Coronary artery (tissue), 2 donors: ENCODE measurements around the gene ZNF316.

Experiments used
- DNase-seq: peaks from one replicate; pipeline ENCODE4 v3.0.0-alpha.2; 2017; ENCODE audit warnings: low spot score
- H3K27ac ChIP-seq, 2 donors: fragments of 200-600 bp; sonication (generic); one replicate each; pipeline ENCODE4 v1.5.1; 2016 to 2019
- H3K4me3 ChIP-seq: fragments of 200-600 bp; sonication (generic); 2 replicates; pipeline ENCODE4 v1.5.1; 2016; ENCODE audit warnings: mild to moderate bottlenecking, moderate library complexity
- CTCF ChIP-seq: fragments of 200-600 bp; sonication (generic); IDR thresholded peaks from one replicate; pipeline ENCODE4 v1.5.1; 2019; ENCODE audit warnings: antibody characterized with exemption

The ZNF316 gene

DNA sequence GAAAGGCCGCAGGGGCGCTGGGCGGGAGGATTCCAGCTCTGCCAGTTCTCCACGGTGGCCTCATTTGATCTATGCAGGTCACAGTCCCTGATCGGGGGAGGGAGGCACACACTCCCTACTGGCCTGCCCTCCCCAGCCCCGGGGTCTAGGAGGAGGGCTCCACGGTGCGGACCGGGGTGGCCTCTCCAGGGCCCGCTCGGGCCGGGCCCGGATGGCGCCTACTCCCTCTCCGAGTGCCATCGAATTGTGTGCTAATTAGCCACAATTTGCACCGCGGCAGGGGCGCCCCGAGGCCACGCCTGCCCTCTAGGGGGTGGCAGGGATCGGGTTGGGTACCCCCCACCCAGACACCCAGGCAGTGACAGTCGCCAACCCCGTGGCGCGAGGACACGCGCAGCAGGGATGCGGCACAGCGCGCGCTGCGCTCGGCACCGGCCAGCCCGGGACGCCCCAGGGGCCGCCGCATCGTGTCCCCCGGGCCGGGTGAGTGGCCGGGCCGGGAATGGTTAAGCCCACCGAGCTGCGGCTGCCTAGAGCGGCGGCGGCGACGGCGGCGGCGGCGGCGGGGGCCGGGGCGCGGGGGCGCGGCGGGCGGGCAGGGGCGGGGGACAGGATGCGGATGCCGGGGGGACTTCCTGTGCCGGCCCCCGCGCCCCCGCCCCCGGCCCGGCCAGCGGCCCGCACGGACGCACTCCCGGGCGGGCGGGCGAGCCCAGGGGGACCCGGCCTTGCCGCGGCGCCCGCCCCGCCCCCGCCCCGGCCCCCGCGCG, 22.0 kb upstream of the ZNF316 start, which contains the start of gene ZNF853:
ZNF853 (plus strand) TSS at position 658 of the 770 bp plus-strand sequence. CDS start 565 bp downstream, outside the sequence.
- Histone ChIP-seq H3K4me3 (peak within 1 kb of the TSS; percentile 71), H3K27ac (peak within 1 kb of the TSS; percentile 23 to 68)
- TF ChIP-seq CTCF: no peak
- DNase-seq: no peak

DNA sequence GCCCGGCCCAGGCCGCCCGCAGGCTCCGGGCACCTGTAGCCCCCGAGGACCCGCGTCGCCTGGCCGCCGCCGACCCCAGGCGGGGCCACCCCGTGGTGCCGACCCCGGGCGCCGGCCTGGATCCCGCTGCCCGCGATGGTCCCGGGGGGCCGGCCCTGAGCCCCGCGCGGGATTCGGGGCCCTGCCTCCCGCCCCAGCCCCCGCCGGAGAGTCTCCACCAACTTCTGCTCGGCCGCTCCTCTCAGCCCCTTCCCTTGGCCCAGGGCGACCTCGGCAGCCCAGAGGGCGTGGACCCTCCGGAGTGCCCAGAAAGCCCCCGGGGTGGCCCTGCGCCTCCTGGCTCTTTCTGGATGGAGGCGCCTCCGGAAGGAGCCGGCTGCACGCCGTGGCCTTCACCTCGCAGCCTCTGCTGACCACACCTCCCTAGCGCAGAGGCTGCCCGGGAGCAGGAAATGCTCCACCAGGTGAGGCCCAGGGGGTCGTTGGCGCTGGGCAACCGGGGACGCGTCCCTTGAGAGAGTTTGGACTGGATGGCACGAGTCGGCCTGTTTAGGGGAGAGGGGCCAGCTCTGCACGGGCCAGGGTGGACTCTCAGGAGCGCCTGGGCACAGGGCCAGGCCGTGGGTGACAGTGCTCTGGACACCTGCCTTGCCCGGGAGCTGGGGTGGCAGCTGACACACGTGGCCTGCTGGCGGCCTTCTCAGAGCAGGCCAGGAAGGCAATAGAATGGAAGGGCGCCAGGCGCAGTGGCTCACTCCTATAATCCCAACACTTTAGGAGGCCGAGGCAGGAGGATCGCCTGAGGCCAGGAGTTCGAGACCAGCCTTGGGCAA, 21.2 kb upstream of the ZNF316 start:
- no peak for DNase-seq
- H3K27ac ChIP-seq: peak overlapping the region; percentile 23 to 68
- H3K4me3 ChIP-seq: peak overlapping the region; percentile 71
- TF ChIP-seq CTCF: no peak

- TF ChIP-seq CTCF: no peak
- DNase-seq: no peak
- Histone ChIP-seq H3K4me3 (no peak overlapping the region), H3K27ac (no peak overlapping the region)
Observed at GRCh38 chr7:6616854-6617643, 20.1 kb upstream of the ZNF316 start.

DNA sequence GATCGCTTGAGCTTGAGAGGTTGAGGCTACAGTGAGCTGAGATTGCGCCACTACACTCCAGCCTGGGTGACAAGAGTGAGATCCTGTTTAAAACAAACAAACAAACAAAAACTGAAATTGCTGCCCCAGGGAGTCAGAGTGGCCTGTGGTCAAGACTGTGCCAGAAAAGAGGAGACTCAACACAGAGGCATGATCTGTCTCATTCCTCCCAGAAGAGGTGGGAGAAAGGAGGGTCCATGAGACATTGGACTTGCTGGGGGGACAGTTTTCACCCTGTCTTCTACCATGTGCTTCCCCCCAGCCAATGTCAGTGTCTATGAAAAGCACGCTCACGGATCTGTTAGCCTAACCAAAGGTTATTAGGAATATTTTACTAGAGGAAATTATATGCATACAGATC, 18.5 kb upstream of the ZNF316 start:
- DNase-seq: no peak
- Histone ChIP-seq H3K27ac (no peak overlapping the region), H3K4me3 (no peak overlapping the region)
- TF ChIP-seq CTCF: no peak

- DNase-seq: no peak
- H3K27ac ChIP-seq: no peak overlapping the region
- no peak overlapping the region for H3K4me3 ChIP-seq
- no peak for TF ChIP-seq CTCF
Observed at GRCh38 chr7:6619961-6620360, 17.2 kb upstream of the ZNF316 start.

- no peak for TF ChIP-seq CTCF
- no peak overlapping the region for H3K4me3 ChIP-seq
- no peak for DNase-seq
- no peak overlapping the region for H3K27ac ChIP-seq
Observed at GRCh38 chr7:6621195-6622133, 15.7 kb upstream of the ZNF316 start.
